ENCODE measurements around the gene CLDN1.
"Not testable (repeated sequence)": the region's sequence is repeated elsewhere in the genome, so short reads cannot be mapped to it uniquely, and the experiment has no call there.

Gene CLDN1

GRCh38 chr3:190289989-190290388, 32.3 kb downstream of the CLDN1 start:
- DNase-seq = no peak

GRCh38 chr3:190288836-190289235, 33.4 kb downstream of the CLDN1 start:
- no peak for DNase-seq

- no peak for DNase-seq
Observed at GRCh38 chr3:190286014-190286413, 36.2 kb downstream of the CLDN1 start.

GRCh38 chr3:190281308-190282051, 40.8 kb downstream of the CLDN1 start:
- DNase-seq = no peak

- DNase-seq = no peak
Observed at GRCh38 chr3:190279690-190280089, 42.6 kb downstream of the CLDN1 start.

- DNase-seq = no peak
Observed at GRCh38 chr3:190272747-190273146, 49.5 kb downstream of the CLDN1 start.

GRCh38 chr3:190269101-190269500, 53.1 kb downstream of the CLDN1 start:
- no peak for DNase-seq

GRCh38 chr3:190267464-190267863, 54.8 kb downstream of the CLDN1 start:
- not testable (repeated sequence) for DNase-seq

- no peak for DNase-seq
Observed at GRCh38 chr3:190266913-190267290, 55.3 kb downstream of the CLDN1 start.

- DNase-seq = no peak
Observed at GRCh38 chr3:190266265-190266912, 55.9 kb downstream of the CLDN1 start.

- DNase-seq = no peak
Observed at GRCh38 chr3:190265796-190266195, 56.5 kb downstream of the CLDN1 start.

GRCh38 chr3:190265126-190265525, 57.1 kb downstream of the CLDN1 start:
- no peak for DNase-seq

GRCh38 chr3:190261740-190262139, 60.5 kb downstream of the CLDN1 start:
- DNase-seq = no peak

- DNase-seq = no peak
Observed at GRCh38 chr3:190261015-190261414, 61.2 kb downstream of the CLDN1 start.

- DNase-seq = no peak
Observed at GRCh38 chr3:190260301-190260700, 61.9 kb downstream of the CLDN1 start.

GRCh38 chr3:190258634-190259033, 63.6 kb downstream of the CLDN1 start:
- no peak for DNase-seq
